GM12891 (cell line): ENCODE results near the gene TXNDC15.

Source experiments
- DNase-seq: peaks from one replicate; pipeline ENCODE4 v3.0.0; 2011; ENCODE audit warnings: low spot score; ENCODE audit not compliant: insufficient read length
- FAIRE-seq: peaks from 2 replicates; lab custom pipeline; 2011; peaks lifted over from hg19 to GRCh38; lab: Jason Lieb, UNC
- PAX5 ChIP-seq: IDR thresholded peaks from 2 replicates; pipeline ENCODE4 v1.6.1; 2011; ENCODE audit warnings: low read length, moderate library complexity, mild to moderate bottlenecking; ENCODE audit not compliant: insufficient read depth, severe bottlenecking
- POLR2A ChIP-seq: IDR thresholded peaks from 2 replicates; pipeline ENCODE4 v1.6.1; 2011; ENCODE audit warnings: low read depth, low read length, control low read depth
- POLR2AphosphoS5 ChIP-seq: IDR thresholded peaks from 2 replicates; pipeline ENCODE4 v1.6.1; 2011; ENCODE audit warnings: low read depth, low read length, control low read depth
- POU2F2 ChIP-seq: IDR thresholded peaks from 2 replicates; pipeline ENCODE4 v1.6.1; 2011; ENCODE audit warnings: low read depth, mild to moderate bottlenecking, control low read depth, low read length, moderate library complexity
- SPI1 ChIP-seq: IDR thresholded peaks from 2 replicates; pipeline ENCODE4 v1.6.1; 2011; ENCODE audit warnings: low read depth, low read length, control low read depth
- TAF1 ChIP-seq: IDR thresholded peaks from 2 replicates; pipeline ENCODE4 v1.6.1; 2011; ENCODE audit warnings: low read depth, low read length, control low read depth

The TXNDC15 gene

GRCh38 chr5:134943547-134943946, 69.4 kb downstream of the TXNDC15 start:
- FAIRE-seq (no peak), DNase-seq (no peak)
- TF ChIP-seq TAF1: no peak
- no peak for TF ChIP-seq SPI1
- no peak for TF ChIP-seq POU2F2
- TF ChIP-seq PAX5: no peak
- no peak for TF ChIP-seq POLR2AphosphoS5
- no peak for TF ChIP-seq POLR2A

- DNase-seq (no peak), FAIRE-seq (no peak)
- TF ChIP-seq SPI1: no peak
- TF ChIP-seq POU2F2: no peak
- no peak for TF ChIP-seq TAF1
- no peak for TF ChIP-seq POLR2A
- no peak for TF ChIP-seq PAX5
- TF ChIP-seq POLR2AphosphoS5: no peak
Measured at GRCh38 chr5:134944630-134945029, 70.5 kb downstream of the TXNDC15 start.

- no peak for TF ChIP-seq POU2F2
- no peak for TF ChIP-seq TAF1
- FAIRE-seq: no peak
- no peak for DNase-seq
Measured at GRCh38 chr5:134945041-134945440, 70.9 kb downstream of the TXNDC15 start.

GRCh38 chr5:134948911-134949310, 74.7 kb downstream of the TXNDC15 start:
- no peak for TF ChIP-seq PAX5
- FAIRE-seq (no peak), DNase-seq (no peak)

- DNase-seq (no peak), FAIRE-seq (peak; percentile 45)
- TF ChIP-seq POLR2AphosphoS5: no peak
- TF ChIP-seq SPI1: no peak
- TF ChIP-seq PAX5: no peak
- TF ChIP-seq POLR2A: no peak
- no peak for TF ChIP-seq TAF1
- no peak for TF ChIP-seq POU2F2
Measured at GRCh38 chr5:134949316-134949715, 75.1 kb downstream of the TXNDC15 start.
